Suppressor macrophage treated with lipopolysaccharide for 4 hours (primary cell): Measurements from ENCODE around the gene ACTL7A.
"Not testable (repeated sequence)": the region's sequence is repeated elsewhere in the genome, so short reads cannot be mapped to it uniquely, and the experiment has no call there.

Experiments used
- DNase-seq: peaks from one replicate; pipeline ENCODE4 v3.0.0-alpha.2; 2020

The ACTL7A gene, protein sequence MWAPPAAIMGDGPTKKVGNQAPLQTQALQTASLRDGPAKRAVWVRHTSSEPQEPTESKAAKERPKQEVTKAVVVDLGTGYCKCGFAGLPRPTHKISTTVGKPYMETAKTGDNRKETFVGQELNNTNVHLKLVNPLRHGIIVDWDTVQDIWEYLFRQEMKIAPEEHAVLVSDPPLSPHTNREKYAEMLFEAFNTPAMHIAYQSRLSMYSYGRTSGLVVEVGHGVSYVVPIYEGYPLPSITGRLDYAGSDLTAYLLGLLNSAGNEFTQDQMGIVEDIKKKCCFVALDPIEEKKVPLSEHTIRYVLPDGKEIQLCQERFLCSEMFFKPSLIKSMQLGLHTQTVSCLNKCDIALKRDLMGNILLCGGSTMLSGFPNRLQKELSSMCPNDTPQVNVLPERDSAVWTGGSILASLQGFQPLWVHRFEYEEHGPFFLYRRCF

DNA sequence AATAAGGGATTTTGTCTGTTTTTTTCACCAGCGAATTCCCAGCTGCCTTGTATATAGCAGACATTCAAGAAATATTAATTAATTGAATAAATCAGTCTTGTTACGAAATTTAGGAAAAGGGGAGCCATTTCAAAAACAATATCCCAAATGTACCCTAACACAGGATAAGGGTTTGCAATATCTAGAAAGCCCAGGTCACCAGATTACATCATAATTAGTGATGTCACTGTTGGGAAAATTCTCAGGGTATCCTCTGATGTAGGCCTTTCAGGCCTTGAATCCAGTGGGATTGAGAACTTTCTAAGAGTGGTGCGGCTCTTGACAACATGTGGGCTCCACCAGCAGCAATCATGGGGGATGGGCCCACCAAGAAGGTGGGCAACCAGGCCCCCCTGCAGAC, at the start of gene ACTL7A:
Gene ACTL7A, plus strand, starts transcription at position 270 of the 400 bp plus-strand sequence. Its CDS starts 57 bp downstream, at position 327.
- DNase-seq, result no peak

DNA sequence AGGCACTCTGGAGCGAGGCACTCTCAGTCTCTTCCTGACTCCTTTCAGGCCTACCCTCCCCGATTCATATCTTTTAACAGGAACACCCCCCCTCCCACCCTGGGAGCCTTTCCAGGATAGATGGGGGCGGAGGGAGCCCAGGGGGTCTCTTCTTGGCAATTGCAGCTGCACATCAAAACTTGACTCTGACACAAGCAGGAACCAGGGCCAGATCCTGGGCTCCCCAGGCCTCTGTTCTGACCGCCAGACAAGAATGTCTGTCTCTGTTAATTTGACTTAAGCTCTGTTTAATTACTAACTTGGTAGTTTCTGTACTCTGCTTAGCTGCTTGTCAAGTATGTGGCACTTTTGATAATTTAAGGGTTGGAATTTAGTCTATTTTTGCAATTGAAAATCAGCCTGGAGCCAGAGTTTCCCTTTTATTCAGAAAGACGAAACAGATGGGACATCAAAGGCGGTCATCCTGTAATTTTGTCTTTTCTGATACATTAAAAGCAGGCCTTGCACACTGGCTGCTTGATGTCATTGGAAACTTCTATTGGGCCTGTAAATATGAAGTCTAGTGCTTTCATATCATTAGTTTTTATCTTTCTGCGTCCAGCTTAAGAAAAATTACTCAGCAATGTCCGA, 49.6 kb upstream of the ACTL7A start:
- no peak for DNase-seq

DNA sequence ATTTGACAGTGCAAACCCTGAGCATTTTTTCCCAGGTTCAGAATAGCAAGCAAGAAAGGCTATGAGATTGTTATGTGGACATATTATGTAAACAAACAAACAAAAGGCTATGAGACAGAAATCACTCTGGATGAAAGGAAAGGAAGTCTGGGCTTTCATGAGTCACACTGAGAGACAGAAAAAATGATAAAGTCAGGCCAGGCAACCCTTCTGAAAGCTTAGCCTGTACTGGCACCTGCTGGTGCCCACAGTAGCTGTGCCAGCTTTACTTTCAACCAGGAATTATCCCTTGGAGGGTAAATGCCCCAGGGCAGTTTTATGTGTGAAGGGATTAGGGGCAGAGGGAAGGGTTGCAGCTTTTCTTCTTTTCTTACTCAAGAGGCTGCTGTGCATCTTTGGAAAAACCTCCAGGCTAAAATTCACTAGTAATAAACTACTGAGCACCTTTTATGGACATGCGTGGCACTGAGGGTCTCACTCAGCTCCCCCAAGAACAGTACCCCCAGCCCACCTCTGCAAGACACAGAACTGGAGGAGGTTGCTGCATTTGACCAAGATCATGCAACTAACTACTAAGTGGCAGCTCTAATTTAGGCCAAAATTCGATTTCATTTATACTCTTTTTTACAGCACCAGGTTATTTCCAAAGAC, 48.0 kb upstream of the ACTL7A start:
- DNase-seq, result peak; percentile 62

DNA sequence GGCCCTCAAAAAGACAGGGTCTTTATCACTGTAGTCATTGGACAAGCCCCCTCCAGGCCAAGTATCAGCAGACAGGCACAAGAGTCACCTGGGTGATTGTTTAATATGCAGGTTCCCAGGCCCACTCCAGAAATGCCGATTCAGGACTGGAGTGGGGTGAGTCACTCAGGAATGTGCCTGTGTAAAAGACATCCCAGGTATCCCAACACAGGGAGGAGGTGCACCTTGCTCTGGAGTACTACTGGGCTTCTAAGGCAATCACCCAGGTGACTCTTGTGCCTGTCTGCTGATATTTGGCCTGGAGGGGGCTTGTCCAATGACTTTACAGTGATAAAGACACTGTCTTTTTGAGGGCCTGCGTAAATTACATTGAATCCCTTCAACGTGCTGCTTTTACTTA, 46.9 kb upstream of the ACTL7A start:
- no peak for DNase-seq

DNA sequence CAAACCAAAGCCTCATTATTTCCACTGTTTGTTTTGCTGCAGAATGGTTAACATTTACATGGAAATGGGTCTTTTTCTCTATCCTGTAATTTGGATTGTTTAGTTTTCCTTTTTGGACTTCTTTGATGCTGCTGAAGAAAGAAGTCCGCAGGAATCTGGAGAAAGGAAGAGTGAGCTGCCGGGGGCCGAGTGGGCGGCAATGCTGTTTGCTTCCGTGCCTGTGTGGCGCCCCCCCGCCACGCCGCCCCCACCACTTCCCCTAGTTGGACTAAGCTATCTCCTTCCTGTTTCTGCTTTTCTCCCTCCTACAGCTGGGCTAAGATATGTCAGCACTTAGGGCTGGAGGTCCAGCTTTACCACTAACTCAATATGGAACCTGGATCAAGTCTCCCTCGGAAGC, 46.0 kb upstream of the ACTL7A start:
- peak; percentile 53 for DNase-seq

DNA sequence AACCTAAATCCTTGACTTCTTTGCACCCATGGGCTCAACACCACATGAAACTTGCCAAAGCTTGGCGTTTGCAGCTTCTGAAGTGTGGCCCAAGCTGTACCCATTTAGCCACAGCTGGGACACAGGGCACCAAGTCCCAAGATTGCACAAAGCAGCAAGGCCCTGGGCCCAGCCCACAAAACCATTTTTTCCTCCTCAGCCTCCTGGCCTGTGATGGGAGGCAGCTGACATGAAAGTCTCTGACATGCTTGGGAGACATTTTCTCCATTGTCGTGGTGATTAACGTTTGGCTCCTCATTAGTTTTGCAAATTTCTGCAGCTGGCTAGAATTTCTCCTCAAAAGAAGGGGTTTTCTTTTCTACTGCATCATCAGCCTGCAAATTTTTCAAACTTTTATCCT, 38.2 kb upstream of the ACTL7A start:
- no peak for DNase-seq

DNA sequence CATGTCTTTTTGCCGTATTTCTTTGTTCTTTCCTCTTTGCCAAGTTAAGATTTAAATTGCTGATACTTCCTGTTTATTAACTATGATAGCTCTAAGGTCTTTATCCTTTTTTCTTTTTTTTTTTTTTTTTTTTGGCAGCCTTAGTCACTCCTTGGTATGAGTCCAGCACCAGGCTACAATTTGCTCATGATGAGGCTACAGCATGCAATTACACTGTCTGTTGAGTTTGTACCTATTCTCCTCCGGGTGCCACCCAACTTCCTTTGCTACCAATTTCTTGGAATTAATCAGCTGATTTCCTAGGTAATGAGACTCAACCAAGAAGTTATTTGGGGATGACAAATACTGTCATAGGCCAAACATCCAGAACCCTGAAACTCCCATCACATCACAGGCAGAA, 31.8 kb upstream of the ACTL7A start:
- DNase-seq, result no peak

DNA sequence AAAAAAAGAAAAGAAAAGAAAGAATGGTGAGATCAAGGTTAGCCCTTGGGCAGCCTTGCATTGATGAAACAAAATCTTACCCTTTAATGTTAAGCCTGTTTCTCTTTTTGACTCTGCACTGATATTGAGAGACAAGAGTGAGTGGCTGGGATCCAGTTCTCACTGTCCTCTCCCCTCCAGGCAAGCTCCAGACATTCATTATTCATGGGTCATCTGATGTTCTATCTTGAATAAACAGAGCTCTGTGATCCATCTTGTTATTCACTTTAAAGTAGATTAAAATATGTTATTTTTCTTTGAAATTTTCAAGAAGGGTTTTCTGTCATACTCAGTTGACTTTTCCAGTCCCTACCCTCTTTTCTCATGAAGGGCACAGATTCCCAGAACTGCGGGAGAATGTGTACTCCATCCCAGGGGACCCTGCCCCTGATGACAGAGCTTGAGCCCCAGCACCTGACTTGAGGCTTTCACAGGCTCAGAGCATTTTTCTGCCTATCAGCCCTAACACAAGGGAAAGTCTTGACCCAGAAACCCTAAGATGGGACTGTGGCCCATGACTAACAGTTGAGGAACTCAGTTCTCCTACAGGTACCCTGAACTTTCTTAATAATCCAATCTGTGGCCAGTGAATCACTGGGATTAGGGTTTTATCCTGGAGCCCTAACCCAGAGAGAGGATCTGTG, 30.4 kb upstream of the ACTL7A start:
- DNase-seq, result no peak

DNA sequence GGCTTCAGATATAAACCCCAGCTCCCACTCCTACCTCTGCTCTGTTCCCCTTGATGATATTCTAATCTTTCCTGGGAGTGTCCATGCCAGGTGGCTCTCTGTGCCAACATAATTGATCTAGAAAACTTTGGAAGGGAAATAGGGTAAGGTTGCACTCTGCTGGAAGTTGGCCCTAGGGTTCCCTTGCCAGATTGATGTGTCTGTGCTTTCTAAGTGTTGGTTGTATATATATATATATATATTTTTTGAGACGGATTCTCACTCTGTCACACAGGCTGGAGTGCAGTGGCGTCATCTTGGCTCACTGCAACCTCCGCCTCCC, 29.9 kb upstream of the ACTL7A start:
- DNase-seq, result no peak

DNA sequence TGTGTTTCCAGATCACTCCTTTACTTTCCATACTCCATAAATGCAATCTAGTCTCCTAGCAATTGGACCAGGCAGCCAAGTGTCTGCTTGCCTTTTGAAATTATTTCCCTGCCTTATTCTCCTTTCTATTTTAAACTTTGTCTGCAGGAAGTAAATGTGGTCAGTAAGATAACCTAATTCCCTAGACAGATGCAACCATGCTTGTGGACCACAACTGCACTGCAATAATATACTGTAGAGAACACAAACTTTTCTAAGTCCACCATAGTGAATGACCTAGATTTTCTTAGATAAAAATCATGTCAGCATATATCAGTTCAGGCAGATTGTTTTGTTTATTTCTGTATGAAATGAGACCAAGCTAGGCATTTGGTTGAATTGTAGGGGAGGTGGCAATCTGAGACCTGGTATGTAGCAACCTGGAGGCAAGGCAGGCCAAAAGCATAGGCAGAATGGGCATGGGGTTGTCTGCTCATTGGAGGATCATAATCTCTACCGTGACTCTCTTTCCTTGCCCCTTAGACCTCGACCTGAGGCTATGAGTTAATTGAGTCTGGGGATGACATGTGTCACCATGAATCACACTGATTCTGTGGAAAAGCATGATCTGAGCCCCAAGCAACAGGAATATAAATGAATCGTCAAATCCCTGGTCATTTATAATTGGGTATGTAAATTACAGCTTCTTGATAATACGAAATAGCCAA, 27.0 kb upstream of the ACTL7A start:
- no peak for DNase-seq

DNA sequence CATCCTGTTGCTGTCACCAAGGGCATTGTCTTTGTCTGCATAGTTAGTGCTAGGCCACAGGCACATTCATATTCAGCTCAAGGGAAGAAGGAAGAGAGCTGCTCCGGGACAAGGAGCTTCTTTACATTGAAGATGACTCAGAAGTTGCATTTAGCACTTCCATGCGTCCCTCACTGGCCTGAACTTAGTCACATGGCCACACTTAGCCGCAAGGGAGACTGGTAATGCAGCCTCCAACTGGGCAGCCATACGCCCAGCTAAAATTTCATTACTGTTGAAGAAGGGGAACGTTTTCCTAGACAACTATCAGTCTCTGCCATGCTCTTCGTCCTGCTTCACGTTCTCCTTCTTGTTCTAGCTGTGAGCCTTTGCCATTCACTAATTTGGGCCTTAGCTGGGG, 26.2 kb upstream of the ACTL7A start:
- DNase-seq, result peak; percentile 53

DNA sequence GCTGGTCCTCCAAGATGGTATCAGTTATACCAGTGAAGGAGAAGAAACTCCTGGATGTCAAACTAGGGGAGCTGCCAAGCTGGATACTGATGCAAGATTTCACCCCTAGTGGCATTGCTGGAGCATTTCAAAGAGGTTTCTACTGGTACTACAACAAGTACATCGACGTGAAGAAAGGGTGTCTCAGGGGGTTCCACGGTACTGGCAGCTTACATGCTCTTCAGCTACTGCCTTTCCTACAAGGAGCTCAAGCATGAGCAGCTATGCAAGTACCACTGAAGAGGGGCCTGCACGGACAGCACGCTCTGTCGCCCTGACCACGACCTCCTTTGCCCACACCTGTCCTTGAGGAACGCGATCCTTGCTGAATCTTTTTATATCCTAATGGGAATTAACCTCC, 25.7 kb upstream of the ACTL7A start:
- no peak for DNase-seq

DNA sequence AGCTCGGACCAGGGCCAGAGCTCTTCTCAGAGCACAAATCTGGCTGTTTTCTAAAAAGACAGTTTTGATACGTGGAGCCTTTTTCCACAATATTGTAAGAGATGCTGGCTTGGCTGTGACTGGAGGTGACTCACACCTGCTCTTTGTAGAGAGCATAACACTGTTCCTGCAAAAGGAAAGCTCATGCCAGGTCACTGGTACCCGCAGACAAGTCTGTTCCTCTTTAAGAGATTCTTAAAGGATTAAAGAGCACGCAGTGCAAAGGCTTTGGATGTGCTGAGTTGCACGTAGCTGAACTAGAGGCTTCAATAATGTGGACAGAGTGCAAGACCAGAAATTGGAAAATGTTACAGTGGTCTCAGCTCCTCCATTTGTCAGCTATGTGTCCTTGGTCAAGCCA, 25.3 kb upstream of the ACTL7A start:
- no peak for DNase-seq

DNA sequence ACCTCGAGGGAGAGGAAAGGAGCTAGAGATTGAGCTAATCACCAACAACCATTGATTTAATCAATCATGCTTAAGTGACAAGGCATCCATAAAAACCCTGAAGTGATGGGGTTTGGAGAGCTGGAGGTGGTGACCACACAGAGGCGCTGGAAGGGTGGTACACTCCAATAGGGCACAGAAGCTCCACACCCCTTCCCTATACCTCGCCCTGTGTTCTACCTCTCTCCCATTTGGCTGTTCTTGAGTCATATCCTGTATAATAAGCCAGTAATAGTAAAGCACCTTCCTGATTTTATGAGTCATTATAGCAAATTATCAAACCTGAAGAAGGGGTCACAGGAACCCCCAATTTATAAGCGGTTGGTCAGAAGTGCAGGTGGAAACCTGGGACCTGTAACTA, 24.5 kb upstream of the ACTL7A start:
- DNase-seq, result no peak

DNA sequence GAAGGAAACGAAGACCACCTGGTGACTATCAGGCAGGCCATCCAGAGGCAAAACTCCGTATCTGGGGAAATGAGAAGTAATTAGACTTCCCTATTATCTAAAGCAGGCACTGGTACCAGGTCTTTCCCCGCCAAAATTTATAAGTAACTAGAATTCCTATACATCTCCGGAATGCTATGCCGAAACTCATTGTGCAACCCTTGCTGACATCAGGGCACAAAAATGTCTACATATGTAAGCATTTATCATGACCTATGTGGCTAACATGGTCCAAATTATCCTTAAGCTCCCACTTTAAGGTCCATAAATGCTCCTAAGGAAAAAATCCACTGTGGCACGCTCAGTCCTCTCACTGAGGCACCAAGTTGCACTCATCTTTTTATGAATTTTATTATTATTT, 24.0 kb upstream of the ACTL7A start:
- no peak for DNase-seq

DNA sequence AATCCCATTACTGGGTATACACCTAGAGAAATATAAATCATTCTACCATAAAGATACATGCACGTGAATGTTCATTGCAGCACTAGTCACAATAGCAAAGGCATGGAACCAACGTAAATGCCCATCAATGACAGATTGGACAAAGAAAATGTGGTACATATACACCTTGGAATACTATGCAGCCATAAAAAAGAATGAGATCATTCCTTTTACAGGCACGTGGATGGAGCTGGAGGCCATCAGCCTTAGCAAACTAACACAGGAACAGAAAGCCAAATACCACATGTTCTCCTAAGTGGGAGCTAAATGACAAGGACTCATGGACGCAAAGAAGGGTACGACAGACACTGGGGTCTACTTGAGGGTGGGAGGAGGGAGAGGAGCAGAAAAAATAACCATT, 22.5 kb upstream of the ACTL7A start:
- not testable (repeated sequence) for DNase-seq

DNA sequence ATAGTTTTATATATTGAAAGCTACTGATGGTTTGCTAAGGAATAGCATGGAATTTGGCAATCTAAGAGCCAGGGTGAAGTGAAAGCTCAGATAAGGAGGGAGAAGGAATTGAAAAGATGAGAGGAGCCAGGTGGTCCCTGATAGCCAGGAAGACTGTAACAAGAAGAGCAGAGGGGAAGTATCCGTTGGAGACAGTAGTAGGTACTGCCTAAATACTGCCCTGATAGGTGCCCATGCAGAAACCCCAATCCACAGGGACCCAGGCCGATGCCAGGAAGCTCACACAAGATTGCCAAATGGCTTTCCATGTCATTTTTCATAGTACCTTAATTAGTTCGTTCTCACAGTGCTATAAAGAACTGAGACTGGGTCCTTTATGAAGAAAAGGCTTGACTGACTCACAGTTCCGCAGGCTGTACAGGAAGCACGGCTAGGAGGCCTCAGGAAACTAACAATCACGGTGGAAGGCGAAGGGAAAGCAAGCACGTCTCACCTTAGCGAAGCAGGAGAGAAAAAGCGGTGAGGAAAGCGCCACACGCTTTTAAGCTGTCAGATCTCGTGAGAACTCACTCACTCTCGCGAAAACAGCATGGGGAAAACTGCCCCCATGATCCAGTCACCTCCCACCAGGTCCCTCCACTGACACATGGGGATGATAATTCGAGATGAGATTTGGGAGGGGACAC, 19.3 kb upstream of the ACTL7A start:
- DNase-seq, result no peak

DNA sequence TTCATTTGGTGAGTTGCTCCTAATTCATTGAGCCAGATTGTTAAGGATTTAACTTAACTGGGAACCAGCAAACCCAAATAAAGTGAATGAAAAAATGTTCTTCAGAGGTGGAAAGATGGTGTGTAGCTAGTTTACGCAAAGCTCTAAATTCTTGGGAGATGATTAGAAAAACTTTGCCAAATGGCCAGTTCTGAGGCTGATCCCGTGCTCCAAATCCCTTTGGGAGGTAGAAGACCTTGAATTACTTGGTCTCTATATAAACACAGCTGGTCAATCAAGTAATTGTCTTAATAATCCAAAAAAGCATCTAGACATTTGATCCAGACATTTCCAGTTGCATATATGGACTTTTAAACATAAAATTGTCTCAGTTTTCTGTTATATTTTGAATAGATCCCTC, 17.7 kb upstream of the ACTL7A start:
- DNase-seq, result no peak

DNA sequence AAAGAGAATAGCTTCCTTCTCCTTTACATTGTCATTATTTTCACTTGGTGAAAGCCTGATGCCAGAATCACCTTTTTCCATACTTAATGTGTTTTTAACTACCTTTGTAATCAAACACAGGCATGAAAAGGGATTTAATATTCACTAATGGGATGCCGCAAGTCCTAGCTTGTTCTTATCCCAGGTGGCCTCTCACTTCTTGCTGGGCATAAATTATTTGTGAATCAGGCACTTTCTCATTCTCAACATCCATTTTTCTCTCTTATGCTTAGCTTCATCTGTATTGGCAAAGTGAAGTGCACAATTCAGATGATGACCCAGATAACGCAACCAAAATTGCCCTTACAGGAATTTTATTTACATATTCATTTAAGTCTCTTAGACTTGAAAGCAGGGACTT, 17.2 kb upstream of the ACTL7A start:
- no peak for DNase-seq

DNA sequence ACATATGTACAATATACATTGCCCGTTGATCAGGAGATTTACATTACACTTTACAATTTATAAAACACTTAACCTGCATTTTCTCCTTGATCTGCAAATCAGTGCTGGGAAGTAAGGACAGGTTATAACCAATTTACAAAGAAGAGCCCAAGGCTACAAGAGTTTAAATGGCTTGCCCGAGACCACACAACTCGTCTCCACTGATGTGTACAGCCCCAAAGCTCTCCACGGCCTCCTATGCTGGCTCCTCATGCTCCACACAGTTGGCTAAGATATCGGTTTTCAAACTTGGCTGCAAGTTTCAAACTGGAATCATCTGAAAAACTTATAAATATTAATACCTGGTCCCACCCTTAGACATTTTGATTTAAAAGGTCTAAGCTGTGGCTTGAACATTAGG, 16.6 kb upstream of the ACTL7A start:
- no peak for DNase-seq

DNA sequence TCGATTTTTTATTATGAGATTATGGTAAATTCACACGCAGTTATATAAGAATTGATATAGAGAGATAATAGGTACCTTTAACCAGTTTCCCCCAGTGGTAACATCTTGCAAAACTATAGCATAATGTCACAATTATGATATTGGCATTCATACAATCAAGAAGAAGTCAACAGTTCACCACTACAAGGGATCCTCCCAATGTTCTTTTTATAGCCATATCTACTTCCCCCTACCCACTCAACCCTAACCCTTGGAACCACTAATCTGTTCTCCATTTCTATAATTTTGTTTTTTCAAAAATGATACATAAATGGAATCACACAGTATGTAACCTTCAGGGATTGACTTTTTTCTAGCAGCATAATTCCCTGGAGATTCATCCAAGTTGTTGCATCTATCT, 16.1 kb upstream of the ACTL7A start:
- DNase-seq, result no peak

DNA sequence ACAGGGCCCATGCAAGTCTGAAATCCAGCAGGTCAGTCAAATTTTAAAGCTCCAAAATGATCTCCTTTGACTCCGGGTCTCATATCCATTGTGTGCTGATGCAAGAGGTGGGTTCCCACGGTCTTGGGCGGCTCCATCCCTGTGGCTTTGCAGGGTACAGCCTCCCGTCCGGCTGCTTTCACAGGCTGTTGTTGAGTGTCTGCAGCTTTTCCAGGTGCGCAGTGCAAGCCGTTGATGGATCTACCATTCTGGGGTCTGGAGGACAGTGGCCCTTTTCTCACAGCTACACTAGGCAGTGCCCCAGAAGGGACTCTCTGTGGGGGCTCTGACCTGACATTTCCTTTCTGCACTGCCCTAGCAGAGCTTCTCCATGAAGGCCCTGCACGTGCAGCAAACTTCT, 13.8 kb upstream of the ACTL7A start:
- not testable (repeated sequence) for DNase-seq
